Transverse colon (tissue), 4 donors: ENCODE measurements around the gene GRIPAP1. TPM values are rescaled to one million over a fixed set of nuclear protein-coding genes. Genes with fewer than 3 reads are reported as not detected.

Source experiments
- DNase-seq: peaks from one replicate; pipeline ENCODE4 v3.0.0-alpha.2; 2019
- H3K27ac ChIP-seq, 4 donors: fragments of 200-600 bp; sonication (generic); 2 replicates each; pipeline ENCODE4 v1.5.1; 2016 to 2018; ENCODE audit warnings: inconsistent platforms in 4 of 4
- H3K27me3 ChIP-seq: fragments of 200-600 bp; sonication (generic); 2 replicates; pipeline ENCODE4 v1.5.1; 2017; ENCODE audit warnings: inconsistent platforms
- H3K36me3 ChIP-seq, 4 donors: fragments of 200-600 bp; sonication (generic); 2 replicates each; pipeline ENCODE4 v1.5.1; 2017 to 2019; ENCODE audit warnings: inconsistent platforms in 4 of 4
- H3K4me1 ChIP-seq, 4 donors: fragments of 200-600 bp; sonication (generic); 2 replicates each; pipeline ENCODE4 v1.5.1; 2017 to 2020; ENCODE audit warnings: inconsistent platforms in 4 of 4
- H3K4me3 ChIP-seq, 4 donors: fragments of 200-600 bp; sonication (generic); 1 replicate in 1 of 4; 2 replicates in 3 of 4; pipeline versions ENCODE4 v1.5.1 to v1.6.1; 2017 to 2019; ENCODE audit warnings: inconsistent platforms in 4 of 4
- H3K9me3 ChIP-seq, 2 donors: fragments of 200-600 bp; sonication (generic); 2 replicates each; pipeline ENCODE4 v1.5.1; 2017 to 2019; ENCODE audit warnings: inconsistent platforms in 2 of 2
- CTCF ChIP-seq, 5 experiments: fragments of 200-600 bp in 3 of 5; fragments of 450-650 bp in 2 of 5; sonication (generic) in 3 of 5; IDR thresholded peaks; 1 replicate in 2 of 5; 2 replicates in 3 of 5; pipeline ENCODE4 v1.5.1; 2016 to 2017; ENCODE audit warnings: antibody characterized with exemption in 5 of 5, inconsistent platforms in 3 of 5, mild to moderate bottlenecking in 2 of 5, moderate library complexity in 1 of 5
- EP300 ChIP-seq: sonication (generic); formaldehyde crosslinking; IDR thresholded peaks from one replicate; pipeline ENCODE4 v1.6.1; 2017; ENCODE audit warnings: antibody characterized with exemption, low read depth
- POLR2A ChIP-seq: fragments of 450-650 bp; IDR thresholded peaks from one replicate; pipeline ENCODE4 v1.6.1; 2016; ENCODE audit warnings: antibody characterized with exemption, mild to moderate bottlenecking, moderate library complexity
- POLR2AphosphoS5 ChIP-seq, 3 donors: sonication (generic); formaldehyde crosslinking; IDR thresholded peaks; one replicate each; pipeline ENCODE4 v1.6.1; 2016; ENCODE audit warnings: antibody characterized with exemption in 3 of 3
- WGBS, 2 donors: methylation state at CpG; one replicate each; pipeline ENCODE4 v1.1.5; 2018; ENCODE audit warnings: low coverage in 1 of 2; 5-methylcytosine and 5-hydroxymethylcytosine counted together
- in situ Hi-C, 4 donors: fragments of 200-750 bp; cut with MboI; loops; one replicate each; pipeline versions ENCODE4 v1.15.0 to v1.15.1; 2017; ENCODE audit warnings: low sequenced_read_pairs in 3 of 4, low pct_ligation_motif_present in 1 of 4, low pct_unique_long_range_greater_than_20kb in 1 of 4
- intact Hi-C: fragments of 100-400 bp; cut with DNase I; formaldehyde crosslinking; loops from one replicate; pipeline ENCODE4 v1.15.1; 2023; ENCODE audit warnings: low total_unique reads
- total RNA-seq, 4 donors: library from RNA; depleted of rRNA; stranded (reverse); fragments of >200 nt; gene quantifications; one replicate each; pipeline ENCODE4 v1.1.0, GENCODE V29; 2016

Gene GRIPAP1
- total RNA-seq, 4 donors from 2014 or later: 34.8 to 102 (median 52.9) TPM

DNA sequence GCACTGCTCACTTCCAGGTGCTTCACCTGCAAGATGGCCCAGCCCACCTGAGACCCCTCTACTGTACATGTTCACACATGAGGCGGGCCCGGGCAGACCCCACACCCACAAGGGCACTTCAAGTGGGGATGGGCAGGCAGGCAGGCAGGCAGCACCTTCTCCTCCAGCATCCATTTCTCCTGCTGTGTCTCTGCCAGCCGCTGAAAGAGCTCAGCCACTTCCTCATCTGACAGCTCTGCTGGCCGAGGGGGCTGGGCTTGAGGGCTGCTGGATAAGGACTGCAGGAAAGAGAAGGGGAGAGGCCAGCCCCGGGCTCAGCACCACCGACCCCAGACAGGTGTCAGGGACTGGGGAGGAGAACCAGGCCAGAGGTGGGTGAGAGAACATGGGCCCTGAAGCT lies 26.0 kb downstream of the GRIPAP1 start:
- H3K27ac ChIP-seq: no peak overlapping the region
- intact Hi-C loops: no loop called here
- no peaks in the 10 kb centered on the region for H3K9me3 ChIP-seq

GRCh38 chrX:48975541-48975940 lies 26.5 kb downstream of the GRIPAP1 start:
- Histone ChIP-seq H3K27me3 (no peaks in the 10 kb centered on the region), H3K27ac (no peak overlapping the region), H3K36me3 (no peaks in the 10 kb centered on the region), H3K4me3 (no peak overlapping the region), H3K4me1 (peaks cover 0 to 11% (median 2%) of the 10 kb centered on the region in 4 donors), H3K9me3 (no peaks in the 10 kb centered on the region)
- in situ Hi-C loops (no loop called here), intact Hi-C loops (no loop called here)
- 87 to 96% methylated on average over 5 of the region's 5 CpGs for WGBS, 2 donors
- DNase-seq: no peak
- TF ChIP-seq POLR2A (no peak), EP300 (no peak), CTCF (IDR thresholded peaks at IDR 0.05) (no peak), POLR2AphosphoS5 (IDR thresholded peaks at IDR 0.05) (no peak)

More for the DNA sequence above, 26.0 kb downstream of the GRIPAP1 start:
- in situ Hi-C loops: no loop called here
- TF ChIP-seq CTCF (IDR thresholded peaks at IDR 0.05) (no peak), EP300 (no peak), POLR2A (no peak), POLR2AphosphoS5 (IDR thresholded peaks at IDR 0.05) (no peak)
- Histone ChIP-seq H3K27me3 (no peaks in the 10 kb centered on the region), H3K4me1 (peaks cover 0 to 11% (median 2%) of the 10 kb centered on the region in 4 donors), H3K4me3 (no peak overlapping the region), H3K36me3 (no peaks in the 10 kb centered on the region)
- DNase-seq: no peak
- WGBS, 2 donors: 68% methylated on average over 6 of the region's 6 CpGs; no CpG with 5 or more reads in 1 of the 2 donors

GRCh38 chrX:48975041-48975440 lies 27.0 kb downstream of the GRIPAP1 start:
- no peak overlapping the region for H3K27ac ChIP-seq
- 90% methylated on average over 7 of the region's 7 CpGs; no CpG with 5 or more reads in 1 of the 2 donors for WGBS, 2 donors
- peaks cover 0 to 11% (median 2%) of the 10 kb centered on the region in 4 donors for H3K4me1 ChIP-seq
- no peak for DNase-seq
- no peak overlapping the region for H3K4me3 ChIP-seq
- no peaks in the 10 kb centered on the region for H3K27me3 ChIP-seq
- no peaks in the 10 kb centered on the region for H3K9me3 ChIP-seq
- TF ChIP-seq EP300 (no peak), POLR2AphosphoS5 (IDR thresholded peaks at IDR 0.05) (no peak), CTCF (IDR thresholded peaks at IDR 0.05) (no peak), POLR2A (no peak)
- intact Hi-C loops (no loop called here), in situ Hi-C loops (no loop called here)
- no peaks in the 10 kb centered on the region for H3K36me3 ChIP-seq

- no peak for TF ChIP-seq POLR2AphosphoS5 (IDR thresholded peaks at IDR 0.05)
- no peak for TF ChIP-seq CTCF (IDR thresholded peaks at IDR 0.05)
- no peak for TF ChIP-seq POLR2A
- TF ChIP-seq EP300: no peak
- intact Hi-C loops: no loop called here
- Histone ChIP-seq H3K36me3 (no peaks in the 10 kb centered on the region), H3K4me1 (peaks cover 0 to 11% (median 2%) of the 10 kb centered on the region in 4 donors), H3K9me3 (no peaks in the 10 kb centered on the region), H3K4me3 (no peak overlapping the region), H3K27me3 (no peaks in the 10 kb centered on the region), H3K27ac (no peak overlapping the region)
- DNase-seq: no peak
- 77% methylated on average over 2 of the region's 2 CpGs; no CpG with 5 or more reads in 1 of the 2 donors for WGBS, 2 donors
- in situ Hi-C loops: no loop called here
Measured at GRCh38 chrX:48974574-48974973, 27.5 kb downstream of the GRIPAP1 start.
